ENCODE measurements around the gene AHRR.

Gene AHRR

GRCh38 chr5:435961-436640, 114.6 kb downstream of the AHRR start:
- in situ Hi-C loops (cut with HindIII; ENCODE audit: low sequenced_read_pairs) = no loop called here
- no peak overlapping the region for H3K4me3 ChIP-seq (ENCODE audit: low read depth, low read length)
- TF ChIP-seq CTCF (IDR thresholded peaks at IDR 0.05; ENCODE audit: low read depth, low read length) = peak; percentile 58
- no peak for DNase-seq (ENCODE audit: low read depth, low spot score)

DNA sequence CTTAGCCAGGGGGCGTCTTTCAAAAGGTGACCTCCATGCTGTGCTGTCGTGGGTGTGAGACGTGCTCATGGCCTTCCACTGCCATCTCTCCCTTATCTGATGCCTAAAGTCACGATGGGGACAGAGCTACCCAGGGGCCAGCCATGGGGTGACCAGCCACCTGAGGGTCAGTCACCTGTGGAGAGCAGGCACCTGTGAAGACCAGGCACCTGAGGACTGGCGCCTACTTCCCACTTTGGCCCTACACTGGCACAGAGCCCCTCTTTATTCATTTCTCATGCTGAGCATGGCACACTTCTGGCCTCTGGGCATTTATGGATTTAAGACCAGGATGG, 115.1 kb downstream of the AHRR start:
- in situ Hi-C loops (cut with HindIII; ENCODE audit: low sequenced_read_pairs) = no loop called here
- H3K4me3 ChIP-seq (ENCODE audit: low read depth, low read length) = no peak overlapping the region
- no peak for DNase-seq (ENCODE audit: low read depth, low spot score)

GRCh38 chr5:437281-437771, 115.8 kb downstream of the AHRR start:
- in situ Hi-C loops (cut with HindIII; ENCODE audit: low sequenced_read_pairs) = no loop called here
- no peak overlapping the region for H3K4me3 ChIP-seq (ENCODE audit: low read depth, low read length)
- no peak for TF ChIP-seq CTCF (IDR thresholded peaks at IDR 0.05; ENCODE audit: low read depth, low read length)
- DNase-seq (ENCODE audit: low read depth, low spot score) = no peak

More for the DNA sequence above, 115.1 kb downstream of the AHRR start:
- no peak for TF ChIP-seq CTCF (IDR thresholded peaks at IDR 0.05; ENCODE audit: low read depth, low read length)

DNA sequence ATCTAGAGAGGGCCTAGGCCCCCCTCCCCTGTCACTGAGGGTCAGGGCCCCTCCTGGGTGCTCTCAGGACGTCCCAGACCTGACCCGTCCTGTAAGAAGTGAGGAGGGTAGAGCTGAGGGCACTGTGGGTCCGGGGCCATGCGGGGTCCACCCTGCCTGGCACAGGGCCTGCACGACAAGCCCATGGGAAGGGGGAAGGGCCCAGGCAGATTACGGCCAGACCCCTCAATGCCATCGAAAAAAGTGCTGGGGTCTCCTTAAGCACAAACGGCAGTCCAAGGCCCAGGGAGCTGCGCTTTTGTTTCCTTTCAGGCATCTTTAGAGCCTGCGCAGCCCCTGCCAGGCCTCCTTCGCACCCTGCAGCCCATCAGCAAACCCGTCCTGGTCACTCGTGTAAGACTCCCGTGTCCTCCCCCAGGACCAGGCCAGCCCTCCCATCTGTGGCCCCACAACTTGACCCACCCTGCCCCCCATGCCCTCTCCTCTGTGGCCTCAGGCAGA, 117.0 kb downstream of the AHRR start:
- no peak overlapping the region for H3K4me3 ChIP-seq (ENCODE audit: low read depth, low read length)

GRCh38 chr5:439181-439580, 117.7 kb downstream of the AHRR start:
- DNase-seq (ENCODE audit: low read depth, low spot score) = no peak
- in situ Hi-C loops (cut with HindIII; ENCODE audit: low sequenced_read_pairs) = no loop called here
- H3K4me3 ChIP-seq (ENCODE audit: low read depth, low read length) = no peak overlapping the region
- TF ChIP-seq CTCF (IDR thresholded peaks at IDR 0.05; ENCODE audit: low read depth, low read length) = no peak

More for the DNA sequence above, 117.0 kb downstream of the AHRR start:
- in situ Hi-C loops (cut with HindIII; ENCODE audit: low sequenced_read_pairs) = no loop called here
- no peak for TF ChIP-seq CTCF (IDR thresholded peaks at IDR 0.05; ENCODE audit: low read depth, low read length)
- no peak for DNase-seq (ENCODE audit: low read depth, low spot score)

DNA sequence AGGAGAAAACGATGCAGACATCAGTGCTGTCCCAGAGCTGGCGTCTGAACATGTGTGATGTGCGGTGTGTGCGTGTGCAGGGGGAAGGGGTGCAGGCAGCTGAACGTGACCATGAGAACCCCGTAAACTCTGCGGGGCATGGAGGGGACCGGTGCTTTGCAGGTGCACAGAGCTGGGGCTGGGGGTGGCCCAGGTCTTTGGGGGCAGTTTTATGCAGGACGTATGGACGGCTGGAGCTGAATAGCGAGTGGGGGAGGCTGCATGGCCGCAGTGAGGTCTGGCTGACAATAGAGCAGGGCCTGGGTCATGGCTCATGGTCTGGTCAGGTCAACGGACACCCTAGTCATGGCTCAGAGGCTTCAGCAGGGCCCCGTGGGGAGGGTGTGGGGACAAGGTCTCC, 118.1 kb downstream of the AHRR start:
- in situ Hi-C loops (cut with HindIII; ENCODE audit: low sequenced_read_pairs) = no loop called here
- TF ChIP-seq CTCF (IDR thresholded peaks at IDR 0.05; ENCODE audit: low read depth, low read length) = no peak
- DNase-seq (ENCODE audit: low read depth, low spot score) = no peak
- H3K4me3 ChIP-seq (ENCODE audit: low read depth, low read length) = no peak overlapping the region

Data from astrocyte of the spinal cord (primary cell).